ENCODE results near the gene CTNND2.
A peak's percentile ranks its signal among the peaks of the same experiment; 100 is the strongest.

DNA sequence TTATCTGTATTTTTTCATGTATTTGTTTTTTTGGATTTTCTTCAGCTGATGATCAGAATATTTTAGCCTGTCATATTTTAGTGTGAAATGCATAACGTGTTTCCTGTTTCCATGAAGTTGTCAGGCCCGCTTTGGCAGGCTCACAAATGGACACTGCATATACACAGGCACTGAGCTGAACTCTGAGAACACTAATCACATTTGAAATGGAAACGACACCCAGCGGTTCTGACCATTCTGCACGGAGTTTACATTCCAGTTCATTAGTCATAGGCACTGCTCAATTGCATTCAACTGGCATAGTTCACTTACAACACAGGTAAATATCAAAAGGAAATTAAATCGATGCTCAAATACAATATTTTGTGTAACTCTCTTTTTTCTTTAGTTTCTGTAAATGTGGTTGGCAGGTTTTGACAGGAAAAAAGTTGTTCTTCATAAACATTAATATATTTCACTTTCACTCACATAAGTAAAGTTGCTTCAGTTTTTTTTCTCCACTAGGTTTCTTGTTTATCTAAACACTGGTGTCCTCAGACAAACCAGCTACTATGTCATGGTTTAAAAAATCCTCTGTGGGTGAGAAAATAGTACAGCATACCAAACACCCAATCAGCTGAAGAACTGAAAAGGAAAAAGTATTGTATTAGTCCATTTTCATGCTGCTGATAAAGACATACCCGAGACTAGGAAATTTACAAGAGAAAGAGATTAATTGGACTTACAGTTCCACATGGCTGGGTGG is 584.2 kb downstream of the CTNND2 start:
- TF ChIP-seq, protein P1, sequence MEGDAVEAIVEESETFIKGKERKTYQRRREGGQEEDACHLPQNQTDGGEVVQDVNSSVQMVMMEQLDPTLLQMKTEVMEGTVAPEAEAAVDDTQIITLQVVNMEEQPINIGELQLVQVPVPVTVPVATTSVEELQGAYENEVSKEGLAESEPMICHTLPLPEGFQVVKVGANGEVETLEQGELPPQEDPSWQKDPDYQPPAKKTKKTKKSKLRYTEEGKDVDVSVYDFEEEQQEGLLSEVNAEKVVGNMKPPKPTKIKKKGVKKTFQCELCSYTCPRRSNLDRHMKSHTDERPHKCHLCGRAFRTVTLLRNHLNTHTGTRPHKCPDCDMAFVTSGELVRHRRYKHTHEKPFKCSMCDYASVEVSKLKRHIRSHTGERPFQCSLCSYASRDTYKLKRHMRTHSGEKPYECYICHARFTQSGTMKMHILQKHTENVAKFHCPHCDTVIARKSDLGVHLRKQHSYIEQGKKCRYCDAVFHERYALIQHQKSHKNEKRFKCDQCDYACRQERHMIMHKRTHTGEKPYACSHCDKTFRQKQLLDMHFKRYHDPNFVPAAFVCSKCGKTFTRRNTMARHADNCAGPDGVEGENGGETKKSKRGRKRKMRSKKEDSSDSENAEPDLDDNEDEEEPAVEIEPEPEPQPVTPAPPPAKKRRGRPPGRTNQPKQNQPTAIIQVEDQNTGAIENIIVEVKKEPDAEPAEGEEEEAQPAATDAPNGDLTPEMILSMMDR (IDR thresholded peaks at IDR 0.05; ENCODE audit: low read depth, low read length, missing input control) = no peak
- TF ChIP-seq, protein P2, sequence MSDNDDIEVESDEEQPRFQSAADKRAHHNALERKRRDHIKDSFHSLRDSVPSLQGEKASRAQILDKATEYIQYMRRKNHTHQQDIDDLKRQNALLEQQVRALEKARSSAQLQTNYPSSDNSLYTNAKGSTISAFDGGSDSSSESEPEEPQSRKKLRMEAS (IDR thresholded peaks at IDR 0.05) = no peak
- TF ChIP-seq, protein P3, sequence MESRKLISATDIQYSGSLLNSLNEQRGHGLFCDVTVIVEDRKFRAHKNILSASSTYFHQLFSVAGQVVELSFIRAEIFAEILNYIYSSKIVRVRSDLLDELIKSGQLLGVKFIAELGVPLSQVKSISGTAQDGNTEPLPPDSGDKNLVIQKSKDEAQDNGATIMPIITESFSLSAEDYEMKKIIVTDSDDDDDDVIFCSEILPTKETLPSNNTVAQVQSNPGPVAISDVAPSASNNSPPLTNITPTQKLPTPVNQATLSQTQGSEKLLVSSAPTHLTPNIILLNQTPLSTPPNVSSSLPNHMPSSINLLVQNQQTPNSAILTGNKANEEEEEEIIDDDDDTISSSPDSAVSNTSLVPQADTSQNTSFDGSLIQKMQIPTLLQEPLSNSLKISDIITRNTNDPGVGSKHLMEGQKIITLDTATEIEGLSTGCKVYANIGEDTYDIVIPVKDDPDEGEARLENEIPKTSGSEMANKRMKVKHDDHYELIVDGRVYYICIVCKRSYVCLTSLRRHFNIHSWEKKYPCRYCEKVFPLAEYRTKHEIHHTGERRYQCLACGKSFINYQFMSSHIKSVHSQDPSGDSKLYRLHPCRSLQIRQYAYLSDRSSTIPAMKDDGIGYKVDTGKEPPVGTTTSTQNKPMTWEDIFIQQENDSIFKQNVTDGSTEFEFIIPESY (IDR thresholded peaks at IDR 0.05) = no peak
- TF ChIP-seq RAD21 (IDR thresholded peaks at IDR 0.05) (no peak), YY1 (IDR thresholded peaks at IDR 0.05) (no peak), TAF1 (conservative IDR thresholded peaks at IDR 0.05) (no peak), JUND (IDR thresholded peaks at IDR 0.05) (no peak), GABPA (IDR thresholded peaks at IDR 0.05 in 1 of 2, conservative IDR thresholded peaks at IDR 0.05 in 1 of 2) (peak in 1 of 2 donors; percentile 43), RXRA (IDR thresholded peaks at IDR 0.05) (peak in 1 of 2 donors; percentile 16)
- TF ChIP-seq, protein P4, sequence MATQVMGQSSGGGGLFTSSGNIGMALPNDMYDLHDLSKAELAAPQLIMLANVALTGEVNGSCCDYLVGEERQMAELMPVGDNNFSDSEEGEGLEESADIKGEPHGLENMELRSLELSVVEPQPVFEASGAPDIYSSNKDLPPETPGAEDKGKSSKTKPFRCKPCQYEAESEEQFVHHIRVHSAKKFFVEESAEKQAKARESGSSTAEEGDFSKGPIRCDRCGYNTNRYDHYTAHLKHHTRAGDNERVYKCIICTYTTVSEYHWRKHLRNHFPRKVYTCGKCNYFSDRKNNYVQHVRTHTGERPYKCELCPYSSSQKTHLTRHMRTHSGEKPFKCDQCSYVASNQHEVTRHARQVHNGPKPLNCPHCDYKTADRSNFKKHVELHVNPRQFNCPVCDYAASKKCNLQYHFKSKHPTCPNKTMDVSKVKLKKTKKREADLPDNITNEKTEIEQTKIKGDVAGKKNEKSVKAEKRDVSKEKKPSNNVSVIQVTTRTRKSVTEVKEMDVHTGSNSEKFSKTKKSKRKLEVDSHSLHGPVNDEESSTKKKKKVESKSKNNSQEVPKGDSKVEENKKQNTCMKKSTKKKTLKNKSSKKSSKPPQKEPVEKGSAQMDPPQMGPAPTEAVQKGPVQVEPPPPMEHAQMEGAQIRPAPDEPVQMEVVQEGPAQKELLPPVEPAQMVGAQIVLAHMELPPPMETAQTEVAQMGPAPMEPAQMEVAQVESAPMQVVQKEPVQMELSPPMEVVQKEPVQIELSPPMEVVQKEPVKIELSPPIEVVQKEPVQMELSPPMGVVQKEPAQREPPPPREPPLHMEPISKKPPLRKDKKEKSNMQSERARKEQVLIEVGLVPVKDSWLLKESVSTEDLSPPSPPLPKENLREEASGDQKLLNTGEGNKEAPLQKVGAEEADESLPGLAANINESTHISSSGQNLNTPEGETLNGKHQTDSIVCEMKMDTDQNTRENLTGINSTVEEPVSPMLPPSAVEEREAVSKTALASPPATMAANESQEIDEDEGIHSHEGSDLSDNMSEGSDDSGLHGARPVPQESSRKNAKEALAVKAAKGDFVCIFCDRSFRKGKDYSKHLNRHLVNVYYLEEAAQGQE (IDR thresholded peaks at IDR 0.05) = no peak
